Upper lobe of left lung (tissue), 6 donors: ENCODE measurements around the gene AQP12B. TPM values are rescaled to one million over a fixed set of nuclear protein-coding genes. Genes with fewer than 3 reads are reported as not detected.

Experiments
- ATAC-seq, 2 donors: fragments of 200-7000 bp; cut with Tn5 transposase; one replicate each; pipeline ENCODE4 v1.9.1; 2022; ENCODE audit warnings: mild to moderate bottlenecking in 2 of 2, moderate library complexity in 2 of 2; ENCODE audit not compliant: low FRiP score in 2 of 2
- DNase-seq, 2 donors: peaks; one replicate each; pipeline ENCODE4 v3.0.0-alpha.2; 2019 to 2020
- H3K27ac ChIP-seq, 4 donors: fragments of 200-600 bp; sonication (generic); one replicate each; pipeline ENCODE4 v1.5.1; 2016 to 2019
- H3K27me3 ChIP-seq, 4 donors: fragments of 200-600 bp; sonication (generic); one replicate each; pipeline ENCODE4 v1.5.1; 2017 to 2019
- H3K36me3 ChIP-seq, 4 donors: fragments of 200-600 bp; sonication (generic); one replicate each; pipeline ENCODE4 v1.5.1; 2016 to 2019
- H3K4me1 ChIP-seq, 4 donors: fragments of 200-600 bp; sonication (generic); one replicate each; pipeline ENCODE4 v1.5.1; 2018 to 2019
- H3K4me3 ChIP-seq, 4 donors: fragments of 200-600 bp; sonication (generic); one replicate each; pipeline ENCODE4 v1.5.1; 2017 to 2019; ENCODE audit warnings: mild to moderate bottlenecking in 2 of 4, moderate library complexity in 1 of 4
- H3K9me3 ChIP-seq, 4 donors: fragments of 200-600 bp; sonication (generic); one replicate each; pipeline ENCODE4 v1.5.1; 2018 to 2019
- EP300 ChIP-seq, 4 donors: sonication (generic); formaldehyde crosslinking; IDR thresholded peaks; one replicate each; pipeline ENCODE4 v1.5.1; 2017; ENCODE audit warnings: antibody characterized with exemption in 4 of 4, control low read depth in 2 of 4
- POLR2A ChIP-seq, 4 donors: fragments of 450-650 bp; IDR thresholded peaks; one replicate each; pipeline ENCODE4 v1.5.1; 2016 to 2017; ENCODE audit warnings: antibody characterized with exemption in 4 of 4, mild to moderate bottlenecking in 2 of 4
- POLR2AphosphoS5 ChIP-seq, 2 donors: sonication (generic); formaldehyde crosslinking; IDR thresholded peaks; one replicate each; pipeline ENCODE4 v1.5.1; 2017; ENCODE audit warnings: antibody characterized with exemption in 2 of 2
- WGBS, 2 donors: methylation state at CpG; one replicate each; pipeline ENCODE4 v1.1.5; 2017 to 2018; 5-methylcytosine and 5-hydroxymethylcytosine counted together
- total RNA-seq, 6 donors: library from RNA; depleted of rRNA in 4 of 6; stranded (reverse); fragments of >200 nt in 4 of 6; gene quantifications; one replicate each; pipeline versions ENCODE4 v1.1.0 to v1.2.1, GENCODE V29; 2016 to 2021
- TF ChIP-seq, protein P1 (sequence below), 6 experiments: fragments of 450-650 bp in 4 of 6; fragments of 200-600 bp in 2 of 6; sonication (generic) in 2 of 6; IDR thresholded peaks; one replicate each; pipeline ENCODE4 v1.5.1; 2016 to 2019; ENCODE audit warnings: antibody characterized with exemption in 6 of 6
- donor health status: DM: no; HTN: no; CAD: no; lungs with moderate emphysema.
- donor health status: DM: no; HTN: yes; CAD: no; lungs with severe emphysema.

AQP12B gene
- total RNA-seq, 6 donors from 2014 or later: not detected

DNA sequence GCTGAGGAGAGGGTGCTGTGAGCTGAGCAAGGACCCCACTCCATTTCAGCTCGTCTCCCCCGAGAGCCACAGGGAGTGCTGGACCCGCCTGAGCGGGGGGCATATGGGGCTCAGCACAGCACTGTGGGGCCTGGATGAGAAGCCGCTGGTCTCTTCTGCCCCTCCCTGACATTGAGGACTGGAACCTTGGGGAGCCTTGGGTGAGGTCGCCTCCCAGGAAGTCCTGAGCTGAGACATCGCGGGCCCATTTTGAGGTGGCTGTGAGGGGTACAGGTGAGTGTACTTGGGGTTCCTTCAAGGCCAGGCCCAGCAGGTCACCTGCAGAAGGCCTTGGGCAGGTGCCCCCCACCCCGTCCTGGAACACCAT lies 5.9 kb upstream of the AQP12B start:
- no peak for ATAC-seq
- Histone ChIP-seq H3K36me3 (no peaks in the 10 kb centered on the region), H3K27ac (no peak overlapping the region), H3K9me3 (no peaks in the 10 kb centered on the region), H3K27me3 (no peaks in the 10 kb centered on the region), H3K4me3 (no peak overlapping the region), H3K4me1 (no peaks in the 10 kb centered on the region)
- 91 to 98% methylated on average over 8 of the region's 9 CpGs for WGBS, 2 donors
- no peak for TF ChIP-seq POLR2AphosphoS5 (IDR thresholded peaks at IDR 0.05)
- TF ChIP-seq, protein P1, sequence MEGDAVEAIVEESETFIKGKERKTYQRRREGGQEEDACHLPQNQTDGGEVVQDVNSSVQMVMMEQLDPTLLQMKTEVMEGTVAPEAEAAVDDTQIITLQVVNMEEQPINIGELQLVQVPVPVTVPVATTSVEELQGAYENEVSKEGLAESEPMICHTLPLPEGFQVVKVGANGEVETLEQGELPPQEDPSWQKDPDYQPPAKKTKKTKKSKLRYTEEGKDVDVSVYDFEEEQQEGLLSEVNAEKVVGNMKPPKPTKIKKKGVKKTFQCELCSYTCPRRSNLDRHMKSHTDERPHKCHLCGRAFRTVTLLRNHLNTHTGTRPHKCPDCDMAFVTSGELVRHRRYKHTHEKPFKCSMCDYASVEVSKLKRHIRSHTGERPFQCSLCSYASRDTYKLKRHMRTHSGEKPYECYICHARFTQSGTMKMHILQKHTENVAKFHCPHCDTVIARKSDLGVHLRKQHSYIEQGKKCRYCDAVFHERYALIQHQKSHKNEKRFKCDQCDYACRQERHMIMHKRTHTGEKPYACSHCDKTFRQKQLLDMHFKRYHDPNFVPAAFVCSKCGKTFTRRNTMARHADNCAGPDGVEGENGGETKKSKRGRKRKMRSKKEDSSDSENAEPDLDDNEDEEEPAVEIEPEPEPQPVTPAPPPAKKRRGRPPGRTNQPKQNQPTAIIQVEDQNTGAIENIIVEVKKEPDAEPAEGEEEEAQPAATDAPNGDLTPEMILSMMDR (IDR thresholded peaks at IDR 0.05): no peak
- no peak for TF ChIP-seq POLR2A (IDR thresholded peaks at IDR 0.05)
- no peak for TF ChIP-seq EP300 (IDR thresholded peaks at IDR 0.05)
- no peak for DNase-seq

DNA sequence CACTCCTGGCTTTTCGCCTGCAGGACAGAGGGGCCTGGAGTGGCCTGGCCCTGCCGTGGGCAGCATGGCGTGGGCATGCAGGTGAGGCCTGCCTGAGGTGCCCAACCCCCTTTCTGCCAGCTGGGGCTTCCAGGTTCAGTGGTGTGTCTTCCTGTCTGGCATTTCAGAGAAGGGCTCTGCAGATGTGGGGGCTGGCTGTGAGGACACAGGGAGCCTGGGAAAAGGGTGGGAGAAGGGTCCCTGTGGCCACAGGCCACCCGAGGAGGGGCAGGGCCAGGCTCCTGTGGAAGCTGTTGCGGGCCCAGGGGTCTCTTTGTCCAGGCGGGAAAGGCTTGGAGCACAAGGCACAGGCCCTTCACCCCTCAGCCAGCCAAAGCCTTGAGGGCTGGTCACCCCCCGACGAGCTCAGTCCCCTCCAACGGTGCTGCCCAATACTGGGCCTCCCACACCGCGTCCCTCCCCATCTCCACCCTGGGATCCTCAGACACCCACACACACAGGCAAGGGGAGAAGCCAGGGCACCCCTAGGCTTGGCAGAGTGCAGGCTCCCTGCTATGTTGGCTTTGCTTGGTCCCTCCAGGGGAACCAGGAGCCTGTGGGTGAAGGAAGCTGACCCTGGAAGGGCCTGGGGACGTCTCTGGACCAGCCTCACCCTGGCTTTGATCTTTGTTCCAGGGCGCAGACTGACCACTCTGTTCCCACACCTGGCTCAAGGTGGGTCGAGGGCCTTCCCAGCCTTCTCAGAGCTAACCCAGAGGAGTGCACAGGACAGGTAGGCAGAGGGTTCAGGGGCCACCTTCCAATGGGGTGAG lies 5.3 kb upstream of the AQP12B start:
- no peaks in the 10 kb centered on the region for H3K36me3 ChIP-seq
- H3K9me3 ChIP-seq: no peaks in the 10 kb centered on the region
- no peaks in the 10 kb centered on the region for H3K4me1 ChIP-seq
- ATAC-seq (no peak), DNase-seq (peak in 1 of 2 donors; percentile 60)
- TF ChIP-seq POLR2AphosphoS5 (IDR thresholded peaks at IDR 0.05): no peak
- TF ChIP-seq POLR2A (IDR thresholded peaks at IDR 0.05): no peak
- no peak for TF ChIP-seq EP300 (IDR thresholded peaks at IDR 0.05)
- TF ChIP-seq, protein P1 (IDR thresholded peaks at IDR 0.05): no peak
- 76 to 86% methylated on average over 2 to 13 of the region's 14 CpGs for WGBS, 2 donors
- H3K4me3 ChIP-seq: no peak overlapping the region
- no peak overlapping the region for H3K27ac ChIP-seq
- H3K27me3 ChIP-seq: no peaks in the 10 kb centered on the region

DNA sequence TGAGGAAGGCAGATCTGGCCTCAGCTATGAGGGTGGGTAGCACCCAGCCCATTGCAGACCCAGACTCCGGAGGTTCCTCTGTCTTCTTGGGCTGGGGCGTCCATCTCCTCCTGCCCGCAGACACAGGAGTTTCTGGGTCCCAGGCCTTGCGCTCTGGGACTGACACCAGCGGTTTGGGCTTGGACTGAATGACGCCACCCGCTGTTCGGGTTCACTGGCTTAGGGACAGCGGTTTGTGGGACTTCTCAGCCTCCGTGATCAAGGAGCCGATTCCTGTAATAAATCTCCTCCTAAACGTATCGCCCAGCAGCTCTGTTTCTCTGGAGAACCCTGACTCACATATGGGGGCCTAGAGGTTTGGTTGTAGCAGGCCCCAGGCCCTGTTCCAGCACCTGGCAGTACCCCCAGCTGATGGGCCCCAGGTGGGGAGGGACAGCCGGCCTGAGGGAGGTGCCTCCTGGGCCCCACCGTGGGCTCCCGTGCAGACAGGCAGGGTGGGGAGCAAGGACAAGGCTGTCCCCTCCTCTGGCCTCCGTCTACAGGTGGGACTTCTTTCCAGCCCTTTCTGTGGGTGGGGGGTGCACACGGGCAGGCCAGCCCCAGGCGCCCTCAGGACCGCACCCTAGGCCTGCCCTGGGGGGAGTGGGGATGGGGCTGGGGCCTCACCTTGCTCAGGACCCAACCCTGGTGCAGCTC lies 4.5 kb upstream of the AQP12B start:
- Histone ChIP-seq H3K27me3 (no peaks in the 10 kb centered on the region), H3K4me1 (no peaks in the 10 kb centered on the region), H3K4me3 (no peak overlapping the region), H3K27ac (no peak overlapping the region), H3K9me3 (no peaks in the 10 kb centered on the region), H3K36me3 (no peaks in the 10 kb centered on the region)
- WGBS, 2 donors: 86 to 89% methylated on average over 10 to 15 of the region's 20 CpGs
- TF ChIP-seq, protein P1 (IDR thresholded peaks at IDR 0.05): no peak
- TF ChIP-seq EP300 (IDR thresholded peaks at IDR 0.05) (no peak), POLR2A (IDR thresholded peaks at IDR 0.05) (no peak), POLR2AphosphoS5 (IDR thresholded peaks at IDR 0.05) (no peak)
- no peak for ATAC-seq
- peak in 1 of 2 donors; percentile 62 for DNase-seq

DNA sequence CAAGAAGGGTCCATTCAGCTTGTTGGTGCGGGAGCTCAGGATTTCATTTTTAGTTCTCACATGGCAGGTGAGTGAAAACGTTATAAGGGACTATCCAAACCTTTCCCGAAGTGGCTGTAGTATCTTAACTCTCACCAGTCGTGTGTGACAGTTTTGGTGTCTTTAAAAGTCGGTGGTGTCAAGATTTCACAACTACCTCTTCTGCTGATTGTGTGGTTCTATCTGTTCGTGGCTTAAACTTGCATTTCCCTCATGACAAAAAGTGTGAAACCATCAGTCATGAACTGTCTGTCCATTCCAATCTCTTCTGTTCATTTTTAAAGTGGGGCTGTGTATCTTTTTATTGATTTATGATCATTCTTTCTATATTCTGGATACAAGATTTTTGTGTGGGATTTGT lies 3.8 kb upstream of the AQP12B start:
- Histone ChIP-seq H3K27ac (no peak overlapping the region), H3K27me3 (no peaks in the 10 kb centered on the region), H3K36me3 (no peaks in the 10 kb centered on the region), H3K4me1 (no peaks in the 10 kb centered on the region), H3K4me3 (no peak overlapping the region), H3K9me3 (no peaks in the 10 kb centered on the region)
- DNase-seq: no peak
- 44 to 54% methylated on average over 6 of the region's 6 CpGs for WGBS, 2 donors
- ATAC-seq: no peak
- TF ChIP-seq, protein P1 (IDR thresholded peaks at IDR 0.05): no peak
- TF ChIP-seq EP300 (IDR thresholded peaks at IDR 0.05) (no peak), POLR2A (IDR thresholded peaks at IDR 0.05) (no peak), POLR2AphosphoS5 (IDR thresholded peaks at IDR 0.05) (no peak)
